K562 (cell line): ENCODE measurements around the gene GOT2.

Source experiments
- ELF4 ChIP-seq: fragments of 450-650 bp; formaldehyde crosslinking; IDR thresholded peaks from 2 replicates; pipeline ENCODE4 v1.4.0; 2022; ENCODE audit warnings: missing genetic modification characterization
- SMARCC2 ChIP-seq: fragments of 450-650 bp; IDR thresholded peaks from 2 replicates; pipeline ENCODE4 v1.6.1; 2017; ENCODE audit warnings: antibody characterized with exemption, moderate library complexity, mild to moderate bottlenecking, low read depth

DNA sequence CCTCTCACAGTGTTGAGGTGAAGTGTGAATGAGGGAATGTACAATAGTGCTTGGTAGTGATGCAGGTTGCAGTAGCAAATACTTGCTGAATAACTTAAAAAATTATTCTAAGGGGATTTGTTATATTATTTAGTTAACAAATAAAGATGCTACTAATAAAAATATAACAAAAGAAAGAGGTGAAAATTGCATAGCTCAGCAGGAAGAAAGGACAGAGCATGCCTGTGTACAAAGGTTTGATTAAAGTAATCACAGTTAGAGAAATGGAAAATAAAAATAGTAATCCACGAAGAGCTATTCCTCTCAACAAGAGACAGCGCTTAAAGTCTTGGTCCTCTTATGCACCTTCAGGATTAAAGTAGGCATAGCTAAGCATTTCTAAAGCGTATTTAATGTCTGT is 11.0 kb downstream of the GOT2 start:
- TF ChIP-seq ELF4 (CRISPR knock-in tag) (no peak), SMARCC2 (no peak)
